VCaP (cell line): ENCODE results near the gene ACAA1.

ENCODE experiments used
- H3K27ac ChIP-seq: fragments of 450-650 bp; 2 replicates; pipeline ENCODE4 v1.5.1; 2017
- TF ChIP-seq, protein P1 (sequence below): fragments of 450-650 bp; conservative IDR thresholded peaks from 2 replicates; pipeline ENCODE4 v1.5.1; 2017; ENCODE audit warnings: mild to moderate bottlenecking, moderate library complexity

ACAA1 gene, protein sequence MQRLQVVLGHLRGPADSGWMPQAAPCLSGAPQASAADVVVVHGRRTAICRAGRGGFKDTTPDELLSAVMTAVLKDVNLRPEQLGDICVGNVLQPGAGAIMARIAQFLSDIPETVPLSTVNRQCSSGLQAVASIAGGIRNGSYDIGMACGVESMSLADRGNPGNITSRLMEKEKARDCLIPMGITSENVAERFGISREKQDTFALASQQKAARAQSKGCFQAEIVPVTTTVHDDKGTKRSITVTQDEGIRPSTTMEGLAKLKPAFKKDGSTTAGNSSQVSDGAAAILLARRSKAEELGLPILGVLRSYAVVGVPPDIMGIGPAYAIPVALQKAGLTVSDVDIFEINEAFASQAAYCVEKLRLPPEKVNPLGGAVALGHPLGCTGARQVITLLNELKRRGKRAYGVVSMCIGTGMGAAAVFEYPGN

DNA sequence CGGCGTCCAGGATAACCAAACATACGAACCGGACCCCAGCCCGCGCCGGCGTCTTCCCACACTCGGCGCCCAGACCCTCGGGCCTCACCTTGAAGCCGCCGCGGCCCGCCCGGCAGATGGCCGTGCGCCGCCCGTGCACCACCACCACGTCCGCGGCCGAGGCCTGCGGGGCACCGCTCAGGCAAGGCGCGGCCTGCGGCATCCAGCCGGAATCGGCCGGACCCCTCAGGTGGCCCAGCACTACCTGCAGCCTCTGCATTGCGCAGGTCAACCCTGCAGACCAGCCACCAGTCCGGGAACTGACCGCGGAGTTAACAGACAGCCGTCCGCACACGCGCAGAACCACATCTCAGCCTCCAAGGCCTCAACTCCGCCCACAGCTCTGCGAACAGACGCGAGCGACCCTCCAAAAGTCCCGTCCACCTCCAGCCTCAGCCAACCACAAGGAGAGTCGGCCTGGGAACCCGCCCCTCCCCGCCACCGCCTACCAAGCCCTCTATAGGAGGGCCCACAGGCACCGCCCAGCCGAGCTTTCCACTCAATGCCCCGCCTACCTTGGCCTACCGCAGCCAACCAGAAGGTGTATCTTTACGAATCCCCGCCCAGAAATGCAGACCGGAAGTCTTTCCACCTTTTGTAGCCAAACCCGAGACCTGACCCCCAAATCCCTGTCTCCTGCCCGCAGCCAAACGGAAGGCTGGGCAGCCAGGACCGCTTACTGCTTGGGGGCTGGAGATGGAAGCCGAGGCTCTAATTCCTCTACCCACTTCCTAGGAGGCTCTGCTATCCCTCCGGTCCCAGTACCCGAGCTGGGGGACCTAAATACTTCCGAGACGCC, at the start of gene ACAA1:
ACAA1 (minus strand) TSS at position 351 of the 838 bp plus-strand sequence; CDS start at position 259, 92 bp downstream.
- H3K27ac ChIP-seq = peak within 1 kb of the TSS; percentile 86
- TF ChIP-seq, protein P1, sequence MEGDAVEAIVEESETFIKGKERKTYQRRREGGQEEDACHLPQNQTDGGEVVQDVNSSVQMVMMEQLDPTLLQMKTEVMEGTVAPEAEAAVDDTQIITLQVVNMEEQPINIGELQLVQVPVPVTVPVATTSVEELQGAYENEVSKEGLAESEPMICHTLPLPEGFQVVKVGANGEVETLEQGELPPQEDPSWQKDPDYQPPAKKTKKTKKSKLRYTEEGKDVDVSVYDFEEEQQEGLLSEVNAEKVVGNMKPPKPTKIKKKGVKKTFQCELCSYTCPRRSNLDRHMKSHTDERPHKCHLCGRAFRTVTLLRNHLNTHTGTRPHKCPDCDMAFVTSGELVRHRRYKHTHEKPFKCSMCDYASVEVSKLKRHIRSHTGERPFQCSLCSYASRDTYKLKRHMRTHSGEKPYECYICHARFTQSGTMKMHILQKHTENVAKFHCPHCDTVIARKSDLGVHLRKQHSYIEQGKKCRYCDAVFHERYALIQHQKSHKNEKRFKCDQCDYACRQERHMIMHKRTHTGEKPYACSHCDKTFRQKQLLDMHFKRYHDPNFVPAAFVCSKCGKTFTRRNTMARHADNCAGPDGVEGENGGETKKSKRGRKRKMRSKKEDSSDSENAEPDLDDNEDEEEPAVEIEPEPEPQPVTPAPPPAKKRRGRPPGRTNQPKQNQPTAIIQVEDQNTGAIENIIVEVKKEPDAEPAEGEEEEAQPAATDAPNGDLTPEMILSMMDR = no peak

DNA sequence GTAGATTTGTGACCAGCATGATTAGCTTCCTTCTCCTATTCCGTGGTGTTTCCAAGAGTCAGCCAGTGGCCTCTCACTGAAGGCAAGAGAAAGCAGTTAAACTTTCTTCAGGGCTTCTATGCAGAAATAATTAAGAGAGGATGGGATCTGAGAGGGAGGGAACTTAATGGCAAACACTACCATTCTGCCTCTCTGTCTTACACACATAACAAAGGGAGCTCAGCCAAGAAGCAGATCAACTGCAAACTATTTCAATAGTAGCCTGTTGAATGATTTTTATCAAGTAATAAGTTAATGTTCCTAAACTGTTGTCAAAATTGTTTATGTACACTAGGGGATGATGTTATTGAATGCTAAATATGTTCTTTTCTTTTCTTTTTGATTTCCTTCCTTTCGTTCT, 40.3 kb upstream of the ACAA1 start:
- TF ChIP-seq, protein P1 = no peak
- H3K27ac ChIP-seq = no peak overlapping the region

DNA sequence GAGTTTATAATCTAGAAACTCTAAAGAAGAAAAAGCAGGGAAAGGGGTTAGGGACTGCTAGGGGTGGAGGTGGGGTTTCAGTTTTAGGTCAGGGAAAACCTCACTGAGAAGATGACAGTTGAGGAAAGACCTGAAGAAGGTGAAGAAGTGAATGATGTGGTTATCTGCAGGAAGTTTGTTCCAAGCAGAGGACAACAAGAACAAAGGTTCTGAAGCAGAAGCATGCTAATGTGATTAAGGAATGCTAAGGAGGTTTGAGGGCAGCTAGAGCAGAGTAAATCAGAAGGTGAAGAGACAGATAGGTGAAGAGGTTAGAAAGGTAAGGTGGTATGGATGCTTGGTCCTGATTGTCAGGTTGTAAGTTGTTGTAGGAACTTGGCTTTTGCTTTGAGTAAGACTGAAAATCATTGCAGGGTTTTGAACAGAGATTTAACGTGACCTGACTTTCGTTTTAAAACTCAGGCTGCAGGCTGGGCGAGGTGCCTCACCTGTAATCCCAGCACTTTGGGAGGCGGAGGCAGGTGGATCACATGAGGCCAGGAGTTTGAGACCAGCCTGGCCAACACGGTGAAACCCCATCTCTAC, 37.0 kb upstream of the ACAA1 start:
- TF ChIP-seq, protein P1 = no peak
- no peak overlapping the region for H3K27ac ChIP-seq

DNA sequence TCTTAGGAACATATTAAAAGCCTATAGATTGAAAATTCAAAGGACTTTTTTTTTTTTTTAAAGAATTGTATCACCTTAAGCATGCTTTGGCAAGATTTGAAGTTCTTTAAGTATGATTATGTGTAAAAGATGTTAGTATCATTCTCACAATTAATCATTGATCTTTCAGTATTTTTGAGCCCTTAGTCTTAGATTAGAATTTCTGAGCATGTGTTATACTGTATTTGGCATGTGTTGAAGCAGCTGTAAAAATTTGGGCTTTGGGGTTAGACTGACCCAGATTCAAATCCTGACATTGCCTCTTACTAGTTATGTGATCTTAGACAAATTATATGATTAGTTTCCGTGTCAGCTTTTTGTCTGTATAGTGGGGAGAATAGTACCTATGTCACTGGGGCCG, 34.7 kb upstream of the ACAA1 start:
- H3K27ac ChIP-seq = no peak overlapping the region
- TF ChIP-seq, protein P1 = no peak

DNA sequence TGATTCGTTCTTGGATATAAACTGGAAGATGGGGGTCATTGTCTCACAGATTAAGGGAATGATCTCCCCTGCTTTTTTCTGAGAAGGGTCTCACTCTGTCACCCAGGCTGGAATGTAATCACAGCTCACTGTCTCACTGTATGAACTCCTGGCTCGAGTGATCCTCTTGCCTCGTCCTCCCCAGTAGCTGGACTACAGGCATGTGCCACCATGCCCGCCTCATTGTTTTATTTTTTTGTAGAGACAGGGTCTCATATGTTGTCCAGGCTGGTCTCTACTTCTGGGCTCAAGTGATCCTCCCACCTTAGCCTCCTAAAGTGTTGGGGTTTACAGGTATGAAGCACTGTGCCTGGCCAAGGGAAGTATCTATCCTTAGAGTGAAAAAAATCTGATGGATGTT, 33.8 kb upstream of the ACAA1 start:
- H3K27ac ChIP-seq = no peak overlapping the region
- TF ChIP-seq, protein P1 = no peak

DNA sequence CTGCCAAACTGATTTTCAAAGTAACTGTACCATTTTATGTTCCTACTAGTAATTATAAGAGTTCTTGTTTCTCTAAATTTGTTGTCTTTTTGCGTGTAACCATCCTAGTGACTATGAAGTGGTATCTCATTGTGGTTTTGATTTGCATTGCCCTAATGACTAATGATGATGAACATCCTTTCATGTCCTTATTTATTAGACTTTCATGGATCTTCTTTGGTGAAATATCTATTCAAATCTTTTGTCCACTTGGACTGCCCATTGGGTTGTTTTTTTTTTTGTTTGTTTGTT, 32.0 kb upstream of the ACAA1 start:
- no peak overlapping the region for H3K27ac ChIP-seq
- TF ChIP-seq, protein P1 = no peak
